K562 (cell line): ENCODE measurements around the gene ZNF473. TPM values are rescaled to one million over a fixed set of nuclear protein-coding genes. Genes with fewer than 3 reads are reported as not detected.

ENCODE experiments used
- ATAC-seq: fragments of 200-7000 bp; cut with Tn5 transposase; 3 replicates; pipeline ENCODE4 v1.9.1; 2020; ENCODE audit warnings: moderate library complexity
- BruUV-seq: library from RNA; stranded (reverse); fragments of 400-500 nt; replicated peaks from 2 replicates; lab custom pipeline; 2021; lab: Mats Ljungman, UMichigan
- CTCF ChIA-PET: fragments of 300-600 bp; formaldehyde crosslinking; extraction: SDS; loops from one replicate; lab custom pipeline; 2021; ENCODE audit warnings: low intra/inter-chr PET ratio; lab: Yijun Ruan, JAX
- POLR2A ChIA-PET: fragments of 300-600, 350-650 bp; sonication (Branson Sonifier 250); formaldehyde crosslinking; extraction: SDS; loops from one replicate; lab custom pipeline; 2021; ENCODE audit warnings: antibody characterized with exemption, inconsistent platforms; lab: Yijun Ruan, JAX
- DNase-seq, 4 experiments: peaks; one replicate each; pipeline versions ENCODE4 v3.0.0 to v3.0.0-alpha.2; 2011 to 2018; ENCODE audit warnings: low spot score in 3 of 4, mixed read lengths in 3 of 4; ENCODE audit errors: extremely low read depth in 1 of 4
- FAIRE-seq: peaks from 2 replicates; lab custom pipeline; 2011; peaks lifted over from hg19 to GRCh38; lab: Jason Lieb, UNC
- H2AFZ ChIP-seq: 2 replicates; pipeline ENCODE4 v1.6.0; 2011; ENCODE audit warnings: low read depth, low read length, control low read depth, inconsistent platforms
- H3K27ac ChIP-seq: fragments of 200-600 bp; 3 replicates; pipeline ENCODE4 v1.8.0; 2011; ENCODE audit warnings: low read depth, mild to moderate bottlenecking, control low read depth, inconsistent platforms, low read length, moderate library complexity, mixed read lengths; ENCODE audit errors: extremely low read depth
- H3K27me3 ChIP-seq, 2 experiments: fragments of 300-600 bp in 1 of 2; 2 replicates in 1 of 2; 3 replicates in 1 of 2; pipeline versions ENCODE4 v1.6.0 to v1.8.0; 2011; ENCODE audit warnings: inconsistent platforms in 2 of 2, low read length in 2 of 2, mild to moderate bottlenecking in 1 of 2, mixed read lengths in 1 of 2, moderate library complexity in 1 of 2; ENCODE audit not compliant: control insufficient read depth in 2 of 2, insufficient read depth in 2 of 2
- H3K36me3 ChIP-seq: fragments of 300-600 bp; 3 replicates; pipeline ENCODE4 v1.8.0; 2011; ENCODE audit warnings: mild to moderate bottlenecking, low read length, inconsistent platforms; ENCODE audit not compliant: control insufficient read depth, insufficient read depth
- H3K4me1 ChIP-seq, 2 experiments: fragments of 200-600 bp in 1 of 2; replicated peaks in 1 of 2; 2 replicates in 1 of 2; 3 replicates in 1 of 2; pipeline versions ENCODE4 v1.5.1 to v1.8.0; 2011; ENCODE audit warnings: inconsistent platforms in 2 of 2, low read length in 2 of 2, mild to moderate bottlenecking in 1 of 2, mixed read lengths in 1 of 2, moderate library complexity in 1 of 2; ENCODE audit not compliant: control insufficient read depth in 2 of 2, insufficient read depth in 2 of 2
- H3K4me2 ChIP-seq: 2 replicates; pipeline ENCODE4 v1.6.1; 2011; ENCODE audit warnings: low read length, control low read depth, inconsistent platforms, mixed read lengths; ENCODE audit not compliant: insufficient read depth
- H3K4me3 ChIP-seq: fragments of 200-600 bp; sonication (generic), shearing (Covaris generic); 2 replicates; pipeline ENCODE4 v1.5.1; 2016; ENCODE audit warnings: control low read depth, inconsistent platforms
- H3K79me2 ChIP-seq: fragments of 200-600 bp; 3 replicates; pipeline ENCODE4 v1.8.0; 2011; ENCODE audit warnings: low read length, inconsistent platforms; ENCODE audit not compliant: control insufficient read depth, insufficient read depth
- H3K9ac ChIP-seq, 2 experiments: 2 replicates each; pipeline versions ENCODE4 v1.6.0 to v1.6.1; 2011; ENCODE audit warnings: low read depth in 2 of 2, low read length in 2 of 2, control low read depth in 1 of 2, inconsistent platforms in 1 of 2, mild to moderate bottlenecking in 1 of 2, mixed read lengths in 1 of 2; ENCODE audit not compliant: insufficient read depth in 1 of 2
- H3K9me1 ChIP-seq: one replicate; pipeline ENCODE4 v1.6.0; 2011; ENCODE audit warnings: inconsistent platforms, mild to moderate bottlenecking, low read length, moderate library complexity; ENCODE audit not compliant: control insufficient read depth, insufficient read depth
- H3K9me3 ChIP-seq: replicated peaks from 2 replicates; pipeline ENCODE4 v1.5.1; 2011; ENCODE audit warnings: low read depth, low read length, inconsistent platforms; ENCODE audit not compliant: control insufficient read depth, insufficient read depth
- H4K20me1 ChIP-seq: replicated peaks from 2 replicates; pipeline ENCODE4 v1.6.1; 2011; ENCODE audit warnings: low read length, inconsistent platforms, mixed read lengths; ENCODE audit not compliant: control insufficient read depth, insufficient read depth
- CGGBP1 ChIP-seq: fragments of 250-450 bp; sonication (Bioruptor Pico); IDR thresholded peaks from 2 replicates; pipeline ENCODE4 v1.9.0; 2021; ENCODE audit warnings: mild to moderate bottlenecking
- EZH2 ChIP-seq: IDR thresholded peaks from 2 replicates; pipeline ENCODE4 v1.6.1; 2012; ENCODE audit warnings: low read depth, mild to moderate bottlenecking, inconsistent platforms, low read length, borderline replicate concordance
- MAFG ChIP-seq: fragments of 450-650 bp; conservative IDR thresholded peaks from 2 replicates; pipeline ENCODE4 v1.6.1; 2016; ENCODE audit warnings: missing genetic modification characterization, missing compliant biosample characterization
- MAZ ChIP-seq, 2 experiments: fragments of 450-650 bp in 1 of 2; sonication (generic) in 1 of 2; formaldehyde crosslinking; IDR thresholded peaks in 1 of 2; conservative IDR thresholded peaks in 1 of 2; 2 replicates each; pipeline versions ENCODE4 v1.4.0 to v1.5.0; 2020; ENCODE audit warnings: mild to moderate bottlenecking in 1 of 2, missing genetic modification reagents in 1 of 2
- MBD2 ChIP-seq: sonication (generic); IDR thresholded peaks from 2 replicates; pipeline ENCODE4 v1.6.1; 2016; ENCODE audit warnings: low read depth, borderline replicate concordance
- NCOA4 ChIP-seq: fragments of 450-650 bp; IDR thresholded peaks from 2 replicates; pipeline ENCODE4 v1.6.1; 2018; ENCODE audit warnings: mild to moderate bottlenecking; ENCODE audit not compliant: partially characterized antibody
- POLR2AphosphoS5 ChIP-seq: IDR thresholded peaks from 2 replicates; pipeline ENCODE4 v1.6.1; 2011; ENCODE audit warnings: mild to moderate bottlenecking, low read depth, low read length, moderate library complexity; ENCODE audit not compliant: control insufficient read depth, insufficient read depth
- SLC30A9 ChIP-seq: fragments of 250-450 bp; sonication (Bioruptor Pico); IDR thresholded peaks from 2 replicates; pipeline ENCODE4 v1.8.0; 2022; ENCODE audit warnings: mild to moderate bottlenecking, moderate library complexity
- XRCC3 ChIP-seq: fragments of 450-650 bp; IDR thresholded peaks from 2 replicates; pipeline ENCODE4 v1.6.1; 2017; ENCODE audit warnings: mild to moderate bottlenecking, moderate library complexity
- ZFP36 ChIP-seq: fragments of 150-350 bp; IDR thresholded peaks from 2 replicates; pipeline ENCODE4 v1.6.1; 2018; ENCODE audit warnings: low read length, low read depth; ENCODE audit not compliant: partially characterized antibody
- ZNF785 ChIP-seq: fragments of 250-450 bp; sonication (Bioruptor Pico); IDR thresholded peaks from 2 replicates; pipeline ENCODE4 v1.4.0; 2020; ENCODE audit warnings: mild to moderate bottlenecking
- WGBS: fragments of 100-300 bp; shearing (Covaris generic); methylation state at CpG from one replicate; pipeline ENCODE4 v1.1.6; 2016; ENCODE audit warnings: low coverage, mixed read lengths; ENCODE audit not compliant: insufficient coverage; ENCODE audit errors: missing lambda C conversion rate; 5-methylcytosine and 5-hydroxymethylcytosine counted together
- in situ Hi-C: fragments of 300-500 bp; cut with MboI; formaldehyde crosslinking; loops from 4 replicates; pipeline ENCODE4 v1.15.0; 2018; ENCODE audit warnings: inconsistent platforms, mixed read lengths
- intact Hi-C: fragments of 100-400 bp; cut with micrococcal nuclease; formaldehyde crosslinking; loops from 2 replicates; pipeline ENCODE4 v1.14.2; 2022
- polyA plus RNA-seq, 8 experiments: library from polyadenylated mRNA; depleted of rRNA in 4 of 8; stranded (reverse) in 5 of 8; unstranded in 3 of 8; fragments of >200 nt; fragmentation: Nextera tagmentation in 2 of 8; fragmentation: Illumina TruSeq in 1 of 8; extraction: Ambion mirVana in 2 of 8; extraction: Trizol in 1 of 8; gene quantifications; 2 replicates each; pipeline versions ENCODE4 v1.2.1 to v1.2.3, GENCODE V29; 2011 to 2014; ENCODE audit warnings: inconsistent platforms in 1 of 8, missing spikeins in 1 of 8
- total RNA-seq, 7 experiments: library from RNA; depleted of rRNA in 6 of 7; stranded (reverse); fragments of >200 nt in 6 of 7; fragmentation: Illumina TruSeq in 2 of 7; extraction: Trizol in 2 of 7; gene quantifications; 2 replicates each; pipeline versions ENCODE4 v1.2.1 to v1.2.3, GENCODE V29; 2011 to 2021; ENCODE audit warnings: low replicate concordance in 1 of 7
- TF ChIP-seq, protein P1 (sequence below): fragments of 150-350 bp; conservative IDR thresholded peaks from 2 replicates; pipeline ENCODE4 v1.6.1; 2014; ENCODE audit warnings: low read length
- TF ChIP-seq, protein P2 (sequence below): fragments of 250-450 bp; sonication (Bioruptor Pico); IDR thresholded peaks from 2 replicates; pipeline ENCODE4 v1.4.0; 2020; ENCODE audit warnings: mild to moderate bottlenecking, moderate library complexity, borderline replicate concordance
- TF ChIP-seq, protein P3 (sequence below), 2 experiments: fragments of 450-650 bp; conservative IDR thresholded peaks; 2 replicates each; pipeline ENCODE4 v1.6.1; 2017; ENCODE audit warnings: mild to moderate bottlenecking in 2 of 2, moderate library complexity in 2 of 2

ZNF473 gene
- total and polyA plus RNA-seq, 9 of the 15 experiments (the other 6 are each of a cell fraction or from before 2014, with no cell fraction given): 8.2 to 34.0 (median 28.5) TPM

GRCh38 chr19:49977076-49977475 lies 48.7 kb upstream of the ZNF473 start:
- H3K4me1 ChIP-seq: peaks cover 5 to 21% of the 10 kb centered on the region in 2 experiments; a peak in 4 of 5 replicates
- DNase-seq: no peak
- no peak overlapping the region; a peak in 2 of 4 replicates for H3K9ac ChIP-seq
- no peak overlapping the region for H3K4me3 ChIP-seq
- no peaks in the 10 kb centered on the region for H3K9me3 ChIP-seq
- no peaks in the 10 kb centered on the region; the same call in 2 of the 3 replicates for H3K36me3 ChIP-seq
- no peaks in the 10 kb centered on the region for H3K79me2 ChIP-seq
- in situ Hi-C loops: loop anchor here (5.0 kb wide), 1 partner anchor 40 kb away; no protein-coding TSS in a partner anchor
- 65% methylated on average over 10 of the region's 13 CpGs for WGBS
- intact Hi-C loops: no loop called here
- H3K27ac ChIP-seq: no peak overlapping the region
- peaks cover 5% of the 10 kb centered on the region for H3K9me1 ChIP-seq
- ChIA-PET CTCF (no interaction called here), POLR2A (interaction anchor here (0.6 to 1.4 kb wide), 3 partner anchors 9 to 23 kb away, joined by 3 to 5 read pairs (median 3); no protein-coding TSS in a partner anchor)
- peaks cover 5% of the 10 kb centered on the region; the same call in 1 of the 2 replicates for H4K20me1 ChIP-seq
- no peak overlapping the region for H3K4me2 ChIP-seq
- no TSS peak for BruUV-seq
- no peak overlapping the region for H2AFZ ChIP-seq
- peaks cover 0 to 4% of the 10 kb centered on the region in 2 experiments; a peak in 2 of 5 replicates for H3K27me3 ChIP-seq
- ATAC-seq: no peak
- no peak for FAIRE-seq
- TF ChIP-seq, protein P1, sequence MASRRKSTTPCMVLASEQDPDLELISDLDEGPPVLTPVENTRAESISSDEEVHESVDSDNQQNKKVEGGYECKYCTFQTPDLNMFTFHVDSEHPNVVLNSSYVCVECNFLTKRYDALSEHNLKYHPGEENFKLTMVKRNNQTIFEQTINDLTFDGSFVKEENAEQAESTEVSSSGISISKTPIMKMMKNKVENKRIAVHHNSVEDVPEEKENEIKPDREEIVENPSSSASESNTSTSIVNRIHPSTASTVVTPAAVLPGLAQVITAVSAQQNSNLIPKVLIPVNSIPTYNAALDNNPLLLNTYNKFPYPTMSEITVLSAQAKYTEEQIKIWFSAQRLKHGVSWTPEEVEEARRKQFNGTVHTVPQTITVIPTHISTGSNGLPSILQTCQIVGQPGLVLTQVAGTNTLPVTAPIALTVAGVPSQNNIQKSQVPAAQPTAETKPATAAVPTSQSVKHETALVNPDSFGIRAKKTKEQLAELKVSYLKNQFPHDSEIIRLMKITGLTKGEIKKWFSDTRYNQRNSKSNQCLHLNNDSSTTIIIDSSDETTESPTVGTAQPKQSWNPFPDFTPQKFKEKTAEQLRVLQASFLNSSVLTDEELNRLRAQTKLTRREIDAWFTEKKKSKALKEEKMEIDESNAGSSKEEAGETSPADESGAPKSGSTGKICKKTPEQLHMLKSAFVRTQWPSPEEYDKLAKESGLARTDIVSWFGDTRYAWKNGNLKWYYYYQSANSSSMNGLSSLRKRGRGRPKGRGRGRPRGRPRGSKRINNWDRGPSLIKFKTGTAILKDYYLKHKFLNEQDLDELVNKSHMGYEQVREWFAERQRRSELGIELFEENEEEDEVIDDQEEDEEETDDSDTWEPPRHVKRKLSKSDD: no peak
- no peak for TF ChIP-seq MBD2
- TF ChIP-seq XRCC3: no peak
- TF ChIP-seq POLR2AphosphoS5: no peak
- no peak for TF ChIP-seq NCOA4
- TF ChIP-seq, protein P2, sequence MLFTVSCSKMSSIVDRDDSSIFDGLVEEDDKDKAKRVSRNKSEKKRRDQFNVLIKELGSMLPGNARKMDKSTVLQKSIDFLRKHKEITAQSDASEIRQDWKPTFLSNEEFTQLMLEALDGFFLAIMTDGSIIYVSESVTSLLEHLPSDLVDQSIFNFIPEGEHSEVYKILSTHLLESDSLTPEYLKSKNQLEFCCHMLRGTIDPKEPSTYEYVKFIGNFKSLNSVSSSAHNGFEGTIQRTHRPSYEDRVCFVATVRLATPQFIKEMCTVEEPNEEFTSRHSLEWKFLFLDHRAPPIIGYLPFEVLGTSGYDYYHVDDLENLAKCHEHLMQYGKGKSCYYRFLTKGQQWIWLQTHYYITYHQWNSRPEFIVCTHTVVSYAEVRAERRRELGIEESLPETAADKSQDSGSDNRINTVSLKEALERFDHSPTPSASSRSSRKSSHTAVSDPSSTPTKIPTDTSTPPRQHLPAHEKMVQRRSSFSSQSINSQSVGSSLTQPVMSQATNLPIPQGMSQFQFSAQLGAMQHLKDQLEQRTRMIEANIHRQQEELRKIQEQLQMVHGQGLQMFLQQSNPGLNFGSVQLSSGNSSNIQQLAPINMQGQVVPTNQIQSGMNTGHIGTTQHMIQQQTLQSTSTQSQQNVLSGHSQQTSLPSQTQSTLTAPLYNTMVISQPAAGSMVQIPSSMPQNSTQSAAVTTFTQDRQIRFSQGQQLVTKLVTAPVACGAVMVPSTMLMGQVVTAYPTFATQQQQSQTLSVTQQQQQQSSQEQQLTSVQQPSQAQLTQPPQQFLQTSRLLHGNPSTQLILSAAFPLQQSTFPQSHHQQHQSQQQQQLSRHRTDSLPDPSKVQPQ (CRISPR knock-in tag): no peak
- no peak for TF ChIP-seq EZH2
- no peak for TF ChIP-seq MAZ (CRISPR knock-in tag; conservative IDR thresholded peaks at IDR 0.05 in 1 of 2, IDR thresholded peaks at IDR 0.05 in 1 of 2)
- TF ChIP-seq MAFG: no peak
- TF ChIP-seq, protein P3, sequence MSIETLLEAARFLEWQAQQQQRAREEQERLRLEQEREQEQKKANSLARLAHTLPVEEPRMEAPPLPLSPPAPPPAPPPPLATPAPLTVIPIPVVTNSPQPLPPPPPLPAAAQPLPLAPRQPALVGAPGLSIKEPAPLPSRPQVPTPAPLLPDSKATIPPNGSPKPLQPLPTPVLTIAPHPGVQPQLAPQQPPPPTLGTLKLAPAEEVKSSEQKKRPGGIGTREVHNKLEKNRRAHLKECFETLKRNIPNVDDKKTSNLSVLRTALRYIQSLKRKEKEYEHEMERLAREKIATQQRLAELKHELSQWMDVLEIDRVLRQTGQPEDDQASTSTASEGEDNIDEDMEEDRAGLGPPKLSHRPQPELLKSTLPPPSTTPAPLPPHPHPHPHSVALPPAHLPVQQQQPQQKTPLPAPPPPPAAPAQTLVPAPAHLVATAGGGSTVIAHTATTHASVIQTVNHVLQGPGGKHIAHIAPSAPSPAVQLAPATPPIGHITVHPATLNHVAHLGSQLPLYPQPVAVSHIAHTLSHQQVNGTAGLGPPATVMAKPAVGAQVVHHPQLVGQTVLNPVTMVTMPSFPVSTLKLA (conservative IDR thresholded peaks at IDR 0.05): no peak
- no peak for TF ChIP-seq ZFP36
- no peak for TF ChIP-seq SLC30A9 (CRISPR knock-in tag)
- TF ChIP-seq CGGBP1: no peak
- no peak for TF ChIP-seq ZNF785 (CRISPR knock-in tag)
